Measurements from ENCODE around the gene GRM7. TPM values are rescaled to one million over a fixed set of nuclear protein-coding genes. Genes with fewer than 3 reads are reported as not detected.

The GRM7 gene
- total and polyA plus RNA-seq, 4 donors: 0.20 to 1.3 (median 0.80) TPM

DNA sequence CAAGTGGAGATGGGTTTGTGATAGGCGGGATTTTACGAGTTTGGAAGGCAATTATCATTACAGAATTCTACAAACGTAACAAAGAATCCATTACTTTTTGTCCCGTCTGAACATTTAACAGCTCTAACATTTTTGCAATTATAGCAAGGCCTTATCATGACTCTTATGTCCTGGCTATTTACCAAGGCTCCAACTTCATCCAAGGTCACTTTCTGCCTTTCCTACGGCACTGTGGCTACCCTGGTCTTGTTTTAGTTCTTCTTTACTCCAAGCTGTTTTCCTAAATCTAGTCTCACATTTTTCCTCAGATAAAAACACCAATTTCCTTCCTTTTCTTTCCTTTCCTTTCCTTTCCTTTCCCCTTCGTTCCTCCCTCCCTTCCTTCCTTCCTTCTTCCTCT lies 33.5 kb upstream of the GRM7 start:
- no peak for ATAC-seq (ENCODE audit: insufficient read depth, low FRiP score)
- Histone ChIP-seq H3K36me3 (ENCODE audit: control insufficient read depth in 4 of 4, insufficient read depth in 4 of 4, low read length in 4 of 4) (no peaks in the 10 kb centered on the region), H3K9me3 (ENCODE audit: control insufficient read depth in 4 of 4, insufficient read depth in 3 of 4, low read length in 3 of 4) (no peaks in the 10 kb centered on the region), H3K4me1 (ENCODE audit: control insufficient read depth in 5 of 5, insufficient read depth in 5 of 5, low read length in 5 of 5) (no peaks in the 10 kb centered on the region), H3K4me3 (no peak overlapping the region), H3K27me3 (ENCODE audit: control insufficient read depth in 3 of 3, insufficient read depth in 3 of 3, low read length in 2 of 3) (no peaks in the 10 kb centered on the region), H3K27ac (ENCODE audit: low read depth in 1 of 2, low read length in 1 of 2) (no peak overlapping the region), H3K9ac (ENCODE audit: insufficient read depth in 1 of 2, low read length in 2 of 2) (no peak overlapping the region)
- DNase-seq: no peak
- TF ChIP-seq CTCF (IDR thresholded peaks at IDR 0.05; ENCODE audit: control extremely low read depth, extremely low read depth): no peak
- WGBS, 2 donors: 70 to 82% methylated on average over 6 of the region's 6 CpGs

DNA sequence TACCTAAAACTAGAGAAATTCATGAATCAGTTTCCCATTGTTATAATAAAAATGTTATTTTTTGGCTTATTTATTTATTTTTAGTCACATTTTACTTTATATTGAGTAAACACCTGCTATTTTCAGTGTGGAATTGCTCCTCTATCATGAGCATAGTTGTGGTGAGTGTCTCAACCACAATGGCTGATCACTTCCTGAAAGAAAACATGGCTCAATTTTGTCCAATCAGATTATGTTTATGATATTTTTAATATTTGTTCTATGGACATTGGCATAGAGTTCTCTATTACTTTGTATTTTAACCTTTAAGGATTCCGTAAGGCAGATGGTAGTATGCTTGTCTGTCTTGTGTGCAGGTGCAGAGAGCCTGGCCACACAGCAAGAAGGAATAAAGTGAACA lies 16.2 kb upstream of the GRM7 start:
- Histone ChIP-seq H3K27ac (ENCODE audit: low read depth in 1 of 2, low read length in 1 of 2) (no peak overlapping the region), H3K4me1 (ENCODE audit: control insufficient read depth in 5 of 5, insufficient read depth in 5 of 5, low read length in 5 of 5) (no peaks in the 10 kb centered on the region), H3K9me3 (ENCODE audit: control insufficient read depth in 4 of 4, insufficient read depth in 3 of 4, low read length in 3 of 4) (peaks cover 0 to 5% (median under 1%) of the 10 kb centered on the region in 4 donors), H3K4me3 (no peak overlapping the region), H3K9ac (ENCODE audit: insufficient read depth in 1 of 2, low read length in 2 of 2) (no peak overlapping the region), H3K27me3 (ENCODE audit: control insufficient read depth in 3 of 3, insufficient read depth in 3 of 3, low read length in 2 of 3) (no peaks in the 10 kb centered on the region), H3K36me3 (ENCODE audit: control insufficient read depth in 4 of 4, insufficient read depth in 4 of 4, low read length in 4 of 4) (no peaks in the 10 kb centered on the region)
- no peak for DNase-seq
- no peak for ATAC-seq (ENCODE audit: insufficient read depth, low FRiP score)
- 81 to 92% methylated on average over 1 of the region's 1 CpG for WGBS, 2 donors
- TF ChIP-seq CTCF (IDR thresholded peaks at IDR 0.05; ENCODE audit: control extremely low read depth, extremely low read depth): no peak

GRCh38 chr3:6854184-6854583 lies 6.7 kb upstream of the GRM7 start:
- no peak overlapping the region for H3K9ac ChIP-seq (ENCODE audit: insufficient read depth in 1 of 2, low read length in 2 of 2)
- H3K36me3 ChIP-seq (ENCODE audit: control insufficient read depth in 4 of 4, insufficient read depth in 4 of 4, low read length in 4 of 4): no peaks in the 10 kb centered on the region
- no peak for DNase-seq
- no peak for ATAC-seq (ENCODE audit: insufficient read depth, low FRiP score)
- no peak for TF ChIP-seq CTCF (IDR thresholded peaks at IDR 0.05; ENCODE audit: control extremely low read depth, extremely low read depth)
- H3K27ac ChIP-seq (ENCODE audit: low read depth in 1 of 2, low read length in 1 of 2): no peak overlapping the region
- no peak overlapping the region for H3K4me3 ChIP-seq
- H3K9me3 ChIP-seq (ENCODE audit: control insufficient read depth in 4 of 4, insufficient read depth in 3 of 4, low read length in 3 of 4): no peaks in the 10 kb centered on the region
- no peaks in the 10 kb centered on the region for H3K4me1 ChIP-seq (ENCODE audit: control insufficient read depth in 5 of 5, insufficient read depth in 5 of 5, low read length in 5 of 5)
- WGBS, 2 donors: 79 to 98% methylated on average over 2 of the region's 2 CpGs
- peaks cover 0 to 29% (median 8%) of the 10 kb centered on the region in 3 donors for H3K27me3 ChIP-seq (ENCODE audit: control insufficient read depth in 3 of 3, insufficient read depth in 3 of 3, low read length in 2 of 3)

GRCh38 chr3:6857510-6857909 lies 3.4 kb upstream of the GRM7 start:
- Histone ChIP-seq H3K4me1 (ENCODE audit: control insufficient read depth in 5 of 5, insufficient read depth in 5 of 5, low read length in 5 of 5) (peaks cover 0 to 7% (median 0%) of the 10 kb centered on the region in 5 donors), H3K36me3 (ENCODE audit: control insufficient read depth in 4 of 4, insufficient read depth in 4 of 4, low read length in 4 of 4) (no peaks in the 10 kb centered on the region), H3K4me3 (no peak overlapping the region), H3K9me3 (ENCODE audit: control insufficient read depth in 4 of 4, insufficient read depth in 3 of 4, low read length in 3 of 4) (no peaks in the 10 kb centered on the region), H3K9ac (ENCODE audit: insufficient read depth in 1 of 2, low read length in 2 of 2) (no peak overlapping the region), H3K27me3 (ENCODE audit: control insufficient read depth in 3 of 3, insufficient read depth in 3 of 3, low read length in 2 of 3) (peaks cover 12 to 57% (median 32%) of the 10 kb centered on the region in 3 donors), H3K27ac (ENCODE audit: low read depth in 1 of 2, low read length in 1 of 2) (no peak overlapping the region)
- WGBS, 2 donors: 69 to 75% methylated on average over 5 of the region's 5 CpGs
- DNase-seq (no peak), ATAC-seq (ENCODE audit: insufficient read depth, low FRiP score) (no peak)
- no peak for TF ChIP-seq CTCF (IDR thresholded peaks at IDR 0.05; ENCODE audit: control extremely low read depth, extremely low read depth)

Measured in lung (tissue), 12 donors.